CD4-positive, CD25-positive, alpha-beta regulatory T cell (primary cell): ENCODE results near the gene SLC39A10. TPM values are rescaled to one million over a fixed set of nuclear protein-coding genes. Genes with fewer than 3 reads are reported as not detected.

ENCODE experiments used
- ATAC-seq, 2 donors: fragments of 150-1000 bp; cut with Tn5 transposase; one replicate each; pipeline ENCODE4 v1.10.0; 2021; ENCODE audit warnings: low read depth in 2 of 2, moderate number of reproducible peaks in 2 of 2, moderate library complexity in 1 of 2
- DNase-seq, 3 donors: peaks; one replicate each; pipeline versions ENCODE4 v3.0.0 to v3.0.0-alpha.2; 2012 to 2022; ENCODE audit warnings: mixed read lengths in 1 of 3
- H3K27ac ChIP-seq: one replicate; pipeline ENCODE4 v1.7.0; 2013; ENCODE audit warnings: mild to moderate bottlenecking, low read length; ENCODE audit not compliant: insufficient read depth, poor library complexity, severe bottlenecking
- H3K27me3 ChIP-seq: one replicate; pipeline ENCODE4 v1.7.0; 2013; ENCODE audit warnings: low read length; ENCODE audit not compliant: control insufficient read depth, insufficient read depth
- H3K36me3 ChIP-seq: one replicate; pipeline ENCODE4 v1.7.0; 2013; ENCODE audit warnings: mild to moderate bottlenecking, low read length, moderate library complexity; ENCODE audit not compliant: control insufficient read depth, insufficient read depth
- H3K4me1 ChIP-seq: 2 replicates; pipeline ENCODE4 v1.7.0; 2013; ENCODE audit warnings: mild to moderate bottlenecking, low read length; ENCODE audit not compliant: insufficient read depth, control insufficient read depth, poor library complexity, severe bottlenecking
- H3K4me3 ChIP-seq: one replicate; pipeline ENCODE4 v1.7.0; 2013; ENCODE audit warnings: low read depth, mild to moderate bottlenecking, low read length, moderate library complexity
- H3K9me3 ChIP-seq, 2 experiments: 1 replicate in 1 of 2; 2 replicates in 1 of 2; pipeline ENCODE4 v1.7.0; 2013; ENCODE audit warnings: low read length in 2 of 2, mild to moderate bottlenecking in 1 of 2, moderate library complexity in 1 of 2; ENCODE audit not compliant: control insufficient read depth in 2 of 2
- H3K27ac Mint-ChIP-seq, 3 donors: one replicate each; pipeline ENCODE4 v1.8.0; 2020 to 2022; ENCODE audit warnings: mild to moderate bottlenecking in 3 of 3, mixed read lengths in 3 of 3, moderate library complexity in 2 of 3
- H3K27me3 Mint-ChIP-seq: one replicate; pipeline ENCODE4 v1.8.0; 2022; ENCODE audit warnings: mild to moderate bottlenecking, mixed read lengths
- H3K36me3 Mint-ChIP-seq: one replicate; pipeline ENCODE4 v1.8.0; 2020; ENCODE audit warnings: mixed read lengths
- H3K4me1 Mint-ChIP-seq, 4 donors: one replicate each; pipeline ENCODE4 v1.8.0; 2020 to 2022; ENCODE audit warnings: mixed read lengths in 4 of 4, mild to moderate bottlenecking in 1 of 4
- H3K4me3 Mint-ChIP-seq, 4 donors: one replicate each; pipeline ENCODE4 v1.8.0; 2020 to 2022; ENCODE audit warnings: mild to moderate bottlenecking in 4 of 4, mixed read lengths in 4 of 4, moderate library complexity in 3 of 4
- H3K9me3 Mint-ChIP-seq, 7 donors: one replicate each; pipeline ENCODE4 v1.8.0; 2020 to 2022; ENCODE audit warnings: mixed read lengths in 7 of 7, mild to moderate bottlenecking in 3 of 7, moderate library complexity in 2 of 7
- polyA plus RNA-seq, 4 donors: library from polyadenylated mRNA; unstranded; fragments of 300-500 nt; fragmentation: Illumina TruSeq; gene quantifications; one replicate each; pipeline ENCODE4 v1.2.3, GENCODE V29; 2021
- total RNA-seq: library from RNA; stranded (reverse); gene quantifications from one replicate; pipeline ENCODE4 v1.2.3, GENCODE V29; 2022

The SLC39A10 gene
- total and polyA plus RNA-seq, 5 donors from 2014 or later: 9.2 to 66.3 (median 11.5) TPM

GRCh38 chr2:195711478-195711877 is 54.5 kb downstream of the SLC39A10 start:
- Histone ChIP-seq H3K4me3 (no peak overlapping the region), H3K9me3 (no peaks in the 10 kb centered on the region), H3K27me3 (no peaks in the 10 kb centered on the region), H3K27ac (no peak overlapping the region), H3K4me1 (no peaks in the 10 kb centered on the region), H3K36me3 (peaks cover 78% of the 10 kb centered on the region)
- Mint-ChIP-seq H3K4me1 (peaks cover 14 to 29% (median 20%) of the 10 kb centered on the region in 4 donors), H3K36me3 (peaks cover 62% of the 10 kb centered on the region), H3K9me3 (peaks cover 0 to 4% (median 0%) of the 10 kb centered on the region in 7 donors), H3K4me3 (no peak overlapping the region), H3K27me3 (no peaks in the 10 kb centered on the region), H3K27ac (no peak overlapping the region)
- no peak for DNase-seq
- ATAC-seq: no peak

- DNase-seq: no peak
- H3K4me3 Mint-ChIP-seq: no peak overlapping the region
- H3K36me3 ChIP-seq: peaks cover 77% of the 10 kb centered on the region
These were observed 59.4 kb downstream of the SLC39A10 start for GRCh38 chr2:195716466-195716865.

GRCh38 chr2:195721042-195721441 is 64.0 kb downstream of the SLC39A10 start:
- Histone ChIP-seq H3K27ac (no peak overlapping the region), H3K27me3 (no peaks in the 10 kb centered on the region), H3K4me3 (no peak overlapping the region), H3K9me3 (no peaks in the 10 kb centered on the region), H3K36me3 (peaks cover 72% of the 10 kb centered on the region), H3K4me1 (no peaks in the 10 kb centered on the region)
- Mint-ChIP-seq H3K4me1 (peaks cover 0 to 19% (median 17%) of the 10 kb centered on the region in 4 donors), H3K27ac (peak overlapping the region; percentile 9 to 78 (median 60)), H3K27me3 (no peaks in the 10 kb centered on the region), H3K36me3 (peaks cover 67% of the 10 kb centered on the region), H3K4me3 (no peak overlapping the region), H3K9me3 (peaks cover 0 to 1% (median 0%) of the 10 kb centered on the region in 7 donors)
- DNase-seq (peak in 1 of 3 donors; percentile 16), ATAC-seq (no peak)

More at GRCh38 chr2:195716466-195716865, 59.4 kb downstream of the SLC39A10 start:
- H3K4me1 Mint-ChIP-seq: peaks cover 6 to 25% (median 14%) of the 10 kb centered on the region in 4 donors
- peak overlapping the region in 1 of 3 donors; percentile 36 for H3K27ac Mint-ChIP-seq
- Histone ChIP-seq H3K4me3 (no peak overlapping the region), H3K9me3 (no peaks in the 10 kb centered on the region), H3K4me1 (no peaks in the 10 kb centered on the region), H3K27me3 (no peaks in the 10 kb centered on the region), H3K27ac (no peak overlapping the region)
- no peak for ATAC-seq
- H3K9me3 Mint-ChIP-seq: peaks cover 0 to 4% (median 0%) of the 10 kb centered on the region in 7 donors
- no peaks in the 10 kb centered on the region for H3K27me3 Mint-ChIP-seq
- H3K36me3 Mint-ChIP-seq: peaks cover 66% of the 10 kb centered on the region

- H3K9me3 ChIP-seq: no peaks in the 10 kb centered on the region
- ATAC-seq (no peak), DNase-seq (no peak)
- H3K36me3 ChIP-seq: peaks cover 71% of the 10 kb centered on the region
- no peak overlapping the region for H3K27ac ChIP-seq
- H3K27me3 Mint-ChIP-seq: no peaks in the 10 kb centered on the region
- H3K4me3 ChIP-seq: no peak overlapping the region
- peak overlapping the region in 1 of 3 donors; percentile 81 for H3K27ac Mint-ChIP-seq
- no peak overlapping the region for H3K4me3 Mint-ChIP-seq
- no peaks in the 10 kb centered on the region for H3K4me1 ChIP-seq
- H3K9me3 Mint-ChIP-seq: peaks cover 0 to 1% (median 0%) of the 10 kb centered on the region in 7 donors
- peaks cover 64% of the 10 kb centered on the region for H3K36me3 Mint-ChIP-seq
- H3K4me1 Mint-ChIP-seq: peaks cover 0 to 19% (median 16%) of the 10 kb centered on the region in 4 donors
- no peaks in the 10 kb centered on the region for H3K27me3 ChIP-seq
These were observed 65.0 kb downstream of the SLC39A10 start for GRCh38 chr2:195722075-195722474.

- Histone ChIP-seq H3K27me3 (no peaks in the 10 kb centered on the region), H3K27ac (no peak overlapping the region), H3K4me3 (no peak overlapping the region), H3K4me1 (no peaks in the 10 kb centered on the region), H3K9me3 (no peaks in the 10 kb centered on the region), H3K36me3 (peaks cover 71% of the 10 kb centered on the region)
- H3K9me3 Mint-ChIP-seq: no peaks in the 10 kb centered on the region
- H3K4me3 Mint-ChIP-seq: no peak overlapping the region
- DNase-seq: no peak
- ATAC-seq: no peak
- no peaks in the 10 kb centered on the region for H3K27me3 Mint-ChIP-seq
- peaks cover 71% of the 10 kb centered on the region for H3K36me3 Mint-ChIP-seq
- H3K27ac Mint-ChIP-seq: peak overlapping the region in 1 of 3 donors; percentile 27
- H3K4me1 Mint-ChIP-seq: peaks cover 0 to 18% (median 10%) of the 10 kb centered on the region in 4 donors
These were observed 70.1 kb downstream of the SLC39A10 start for GRCh38 chr2:195727106-195727505.

- H3K9me3 ChIP-seq: no peaks in the 10 kb centered on the region
- Mint-ChIP-seq H3K27ac (peak overlapping the region in 1 of 3 donors; percentile 4), H3K4me1 (peaks cover 0 to 27% (median 8%) of the 10 kb centered on the region in 4 donors), H3K27me3 (no peaks in the 10 kb centered on the region), H3K9me3 (no peaks in the 10 kb centered on the region), H3K36me3 (peaks cover 71% of the 10 kb centered on the region), H3K4me3 (no peak overlapping the region)
- H3K4me3 ChIP-seq: no peak overlapping the region
- H3K36me3 ChIP-seq: peaks cover 61% of the 10 kb centered on the region
- H3K4me1 ChIP-seq: no peaks in the 10 kb centered on the region
- DNase-seq: no peak
- ATAC-seq: no peak
- no peak overlapping the region for H3K27ac ChIP-seq
- H3K27me3 ChIP-seq: no peaks in the 10 kb centered on the region
These were observed 73.9 kb downstream of the SLC39A10 start for GRCh38 chr2:195730912-195731311.

GRCh38 chr2:195732574-195732973 is 75.5 kb downstream of the SLC39A10 start:
- peaks cover 64% of the 10 kb centered on the region for H3K36me3 Mint-ChIP-seq

GRCh38 chr2:195733831-195734230 is 76.8 kb downstream of the SLC39A10 start:
- H3K4me1 Mint-ChIP-seq: peaks cover 0 to 27% (median 8%) of the 10 kb centered on the region in 4 donors
- H3K9me3 ChIP-seq: no peaks in the 10 kb centered on the region
- ATAC-seq: no peak
- H3K27me3 ChIP-seq: no peaks in the 10 kb centered on the region
- no peak overlapping the region for H3K27ac Mint-ChIP-seq
- H3K36me3 Mint-ChIP-seq: peaks cover 69% of the 10 kb centered on the region
- no peak overlapping the region for H3K4me3 Mint-ChIP-seq
- no peak for DNase-seq
- H3K36me3 ChIP-seq: peaks cover 44% of the 10 kb centered on the region
- H3K9me3 Mint-ChIP-seq: no peaks in the 10 kb centered on the region
- no peaks in the 10 kb centered on the region for H3K4me1 ChIP-seq
- no peak overlapping the region for H3K27ac ChIP-seq
- no peaks in the 10 kb centered on the region for H3K27me3 Mint-ChIP-seq
- no peak overlapping the region for H3K4me3 ChIP-seq

More at GRCh38 chr2:195732574-195732973, 75.5 kb downstream of the SLC39A10 start:
- peaks cover 52% of the 10 kb centered on the region for H3K36me3 ChIP-seq
- H3K4me1 ChIP-seq: no peaks in the 10 kb centered on the region
- DNase-seq (no peak), ATAC-seq (no peak)
- H3K9me3 ChIP-seq: no peaks in the 10 kb centered on the region
- H3K9me3 Mint-ChIP-seq: no peaks in the 10 kb centered on the region
- H3K4me3 ChIP-seq: no peak overlapping the region
- H3K27ac ChIP-seq: no peak overlapping the region
- no peaks in the 10 kb centered on the region for H3K27me3 ChIP-seq
- peak overlapping the region in 1 of 3 donors; percentile 0 for H3K27ac Mint-ChIP-seq
- no peaks in the 10 kb centered on the region for H3K27me3 Mint-ChIP-seq
- peaks cover 0 to 27% (median 8%) of the 10 kb centered on the region in 4 donors for H3K4me1 Mint-ChIP-seq
- no peak overlapping the region for H3K4me3 Mint-ChIP-seq
